Measurements from ENCODE around the gene VPS11. TPM values are rescaled to one million over a fixed set of nuclear protein-coding genes. Genes with fewer than 3 reads are reported as not detected.
A peak's percentile ranks its signal among the peaks of the same experiment; 100 is the strongest.

The VPS11 gene
- total RNA-seq, 2 experiments from 2014 or later, result 39.7 to 40.0 TPM

GRCh38 chr11:119087747-119088241 lies 20.2 kb downstream of the VPS11 start:
- H3K4me1 Mint-ChIP-seq, result peaks cover 68% of the 10 kb centered on the region
- H3K9me3 Mint-ChIP-seq, result no peaks in the 10 kb centered on the region
- peak overlapping the region; percentile 71 for H3K27ac Mint-ChIP-seq
- CTCF ChIA-PET, result interaction anchor here (1.1 kb wide), 1 partner anchor 9 kb away, joined by 3 read pairs; no protein-coding TSS in a partner anchor
- POLR2A ChIA-PET, result no interaction called here
- H3K36me3 Mint-ChIP-seq (ENCODE audit: low read depth), result peaks cover 20% of the 10 kb centered on the region
- no peak for DNase-seq
- no peaks in the 10 kb centered on the region for H3K27me3 Mint-ChIP-seq
- no peak overlapping the region for H3K4me3 Mint-ChIP-seq

- DNase-seq, result no peak
- POLR2A ChIA-PET, result no interaction called here
- H3K4me1 Mint-ChIP-seq, result peaks cover 74% of the 10 kb centered on the region
- no peaks in the 10 kb centered on the region for H3K27me3 Mint-ChIP-seq
- H3K36me3 Mint-ChIP-seq (ENCODE audit: low read depth), result peaks cover 26% of the 10 kb centered on the region
- H3K27ac Mint-ChIP-seq, result no peak overlapping the region
- H3K9me3 Mint-ChIP-seq, result no peaks in the 10 kb centered on the region
- no peak overlapping the region for H3K4me3 Mint-ChIP-seq
- CTCF ChIA-PET, result interaction anchor here (1.1 to 1.9 kb wide), 3 partner anchors 10 to 41 kb away, joined by 3 to 6 read pairs (median 4); partner anchors contain the start of gene VPS11
Measured at GRCh38 chr11:119088406-119088805, 20.8 kb downstream of the VPS11 start.

DNA sequence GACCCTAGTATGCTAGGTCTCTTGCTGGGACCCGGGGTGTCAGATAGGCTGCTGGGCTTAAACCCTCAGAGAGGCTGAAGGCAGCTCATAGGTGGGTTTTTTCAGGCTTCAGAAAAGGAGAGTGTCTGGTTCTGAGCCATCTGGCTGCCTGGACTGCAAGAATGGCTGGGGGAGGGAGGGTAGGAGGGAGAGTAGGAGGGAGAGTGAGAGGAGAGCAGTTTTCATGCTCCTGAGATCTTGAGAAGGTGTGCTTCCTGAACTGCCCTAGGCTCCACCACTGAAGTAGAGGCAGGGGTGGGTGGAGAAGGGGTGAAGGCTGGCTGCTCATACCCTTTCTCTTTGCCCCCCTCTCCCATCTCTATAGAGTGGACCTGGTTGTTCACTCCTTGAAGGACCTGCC lies 21.7 kb downstream of the VPS11 start:
- H3K27ac Mint-ChIP-seq, result no peak overlapping the region
- POLR2A ChIA-PET, result no interaction called here
- DNase-seq, result no peak
- peaks cover 35% of the 10 kb centered on the region for H3K36me3 Mint-ChIP-seq (ENCODE audit: low read depth)
- H3K4me3 Mint-ChIP-seq, result no peak overlapping the region
- CTCF ChIA-PET, result interaction anchor here (1.1 to 1.9 kb wide), 3 partner anchors 10 to 42 kb away, joined by 3 to 6 read pairs (median 4); partner anchors contain the start of gene VPS11
- H3K27me3 Mint-ChIP-seq, result no peaks in the 10 kb centered on the region
- peaks cover 75% of the 10 kb centered on the region for H3K4me1 Mint-ChIP-seq
- no peaks in the 10 kb centered on the region for H3K9me3 Mint-ChIP-seq

DNA sequence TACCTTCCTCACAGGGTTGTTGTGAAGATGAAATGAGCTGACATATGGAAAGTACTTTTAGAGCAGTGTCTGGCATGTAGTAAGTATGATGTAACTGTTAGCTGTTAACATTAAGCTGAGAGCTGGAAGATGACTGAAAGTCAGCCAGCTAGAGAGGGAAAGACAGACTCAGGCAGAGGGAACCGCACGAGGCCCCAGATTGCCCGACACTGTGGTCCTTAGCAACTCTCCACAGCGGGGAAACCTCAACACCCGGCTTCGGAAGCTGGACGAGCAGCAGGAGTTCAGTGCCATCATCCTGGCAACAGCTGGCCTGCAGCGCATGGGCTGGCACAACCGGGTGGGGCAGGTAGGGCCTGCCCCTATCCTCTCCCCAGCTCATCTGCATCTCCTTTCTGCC lies 23.6 kb downstream of the VPS11 start:
- H3K36me3 Mint-ChIP-seq (ENCODE audit: low read depth), result peaks cover 45% of the 10 kb centered on the region
- H3K27ac Mint-ChIP-seq, result peak overlapping the region; percentile 57
- no peaks in the 10 kb centered on the region for H3K9me3 Mint-ChIP-seq
- DNase-seq, result no peak
- ChIA-PET CTCF (interaction anchor here (0.8 to 2.1 kb wide), 3 partner anchors 8 to 61 kb away, joined by 3 to 4 read pairs (median 3); partner anchors contain the start of gene SLC37A4), POLR2A (interaction anchor here (0.6 kb wide), 1 partner anchor 9 kb away, joined by 5 read pairs; no protein-coding TSS in a partner anchor)
- H3K4me1 Mint-ChIP-seq, result peaks cover 67% of the 10 kb centered on the region
- no peak overlapping the region for H3K4me3 Mint-ChIP-seq
- H3K27me3 Mint-ChIP-seq, result no peaks in the 10 kb centered on the region

GRCh38 chr11:119091966-119092879 lies 24.6 kb downstream of the VPS11 start:
- peaks cover 53% of the 10 kb centered on the region for H3K36me3 Mint-ChIP-seq (ENCODE audit: low read depth)
- no peak for DNase-seq

DNA sequence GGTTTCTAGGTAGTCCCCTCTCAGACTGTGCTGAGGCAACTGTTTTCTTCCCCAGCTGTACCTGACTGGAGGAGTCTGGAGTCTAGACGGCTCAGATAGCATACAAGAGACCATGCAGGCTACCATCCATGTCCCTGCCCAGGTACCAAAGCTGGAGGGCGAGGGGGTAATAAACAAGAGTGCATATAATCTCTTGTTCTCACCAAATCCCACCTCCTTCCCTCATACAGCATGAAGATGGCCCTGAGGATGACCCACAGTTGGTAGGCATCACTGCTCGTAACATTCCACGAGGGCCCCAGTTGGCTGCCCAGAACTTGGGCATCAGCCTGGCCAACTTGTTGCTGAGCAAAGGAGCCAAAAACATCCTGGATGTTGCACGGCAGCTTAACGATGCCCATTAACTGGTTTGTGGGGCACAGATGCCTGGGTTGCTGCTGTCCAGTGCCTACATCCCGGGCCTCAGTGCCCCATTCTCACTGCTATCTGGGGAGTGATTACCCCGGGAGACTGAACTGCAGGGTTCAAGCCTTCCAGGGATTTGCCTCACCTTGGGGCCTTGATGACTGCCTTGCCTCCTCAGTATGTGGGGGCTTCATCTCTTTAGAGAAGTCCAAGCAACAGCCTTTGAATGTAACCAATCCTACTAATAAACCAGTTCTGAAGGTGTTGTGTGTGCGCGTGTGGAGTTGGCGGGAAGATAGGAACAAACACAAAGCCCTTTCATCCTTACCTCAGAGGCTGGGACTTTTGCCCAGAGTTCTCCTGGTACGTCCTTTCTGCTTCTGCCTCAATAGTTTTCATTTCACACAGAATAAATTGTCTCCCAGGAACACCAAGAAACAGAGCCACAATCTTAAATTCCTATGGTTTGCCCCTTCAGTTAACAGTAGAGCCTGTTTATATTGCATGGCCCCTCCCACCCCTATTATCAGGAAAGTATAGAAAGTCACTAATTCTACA lies 25.5 kb downstream of the VPS11 start:
- Mint-ChIP-seq H3K27me3 (no peaks in the 10 kb centered on the region), H3K4me3 (peak overlapping the region; percentile 94), H3K36me3 (ENCODE audit: low read depth) (peaks cover 62% of the 10 kb centered on the region), H3K4me1 (peaks cover 65% of the 10 kb centered on the region), H3K27ac (peak overlapping the region; percentile 87), H3K9me3 (no peaks in the 10 kb centered on the region)
- no peak for DNase-seq
- POLR2A ChIA-PET, result interaction anchor here (2.2 kb wide), 1 partner anchor 26 kb away, joined by 6 read pairs; the partner anchor contains the start of gene VPS11
- CTCF ChIA-PET, result interaction anchor here (2.1 to 2.3 kb wide), 2 partner anchors 8 to 10 kb away, joined by 4 to 13 read pairs; partner anchors contain the start of gene HMBS

More at GRCh38 chr11:119091966-119092879, 24.6 kb downstream of the VPS11 start:
- Mint-ChIP-seq H3K4me1 (peaks cover 70% of the 10 kb centered on the region), H3K27me3 (no peaks in the 10 kb centered on the region), H3K4me3 (peak overlapping the region; percentile 94), H3K27ac (peak overlapping the region; percentile 78), H3K9me3 (no peaks in the 10 kb centered on the region)
- ChIA-PET POLR2A (interaction anchor here (0.6 kb wide), 1 partner anchor 10 kb away, joined by 5 read pairs; no protein-coding TSS in a partner anchor), CTCF (interaction anchor here (0.9 to 2.1 kb wide), 3 partner anchors 9 to 62 kb away, joined by 3 to 4 read pairs (median 4); partner anchors contain the start of gene SLC37A4)

GRCh38 chr11:119093942-119094815 lies 26.6 kb downstream of the VPS11 start:
- Mint-ChIP-seq H3K27ac (peak overlapping the region; percentile 95), H3K27me3 (no peaks in the 10 kb centered on the region), H3K36me3 (ENCODE audit: low read depth) (peaks cover 72% of the 10 kb centered on the region), H3K9me3 (no peaks in the 10 kb centered on the region), H3K4me3 (peak overlapping the region; percentile 94), H3K4me1 (peaks cover 66% of the 10 kb centered on the region)
- CTCF ChIA-PET, result interaction anchor here (0.6 to 2.3 kb wide), 4 partner anchors 9 to 168 kb away, joined by 3 to 13 read pairs (median 4); partner anchors contain the start of genes HMBS and VPS11
- peak; percentile 29 for DNase-seq
- POLR2A ChIA-PET, result interaction anchor here (0.6 to 2.2 kb wide), 6 partner anchors 10 to 75 kb away, joined by 3 to 7 read pairs (median 4); partner anchors contain the start of genes C2CD2L, HMBS, TRAPPC4 and VPS11

DNA sequence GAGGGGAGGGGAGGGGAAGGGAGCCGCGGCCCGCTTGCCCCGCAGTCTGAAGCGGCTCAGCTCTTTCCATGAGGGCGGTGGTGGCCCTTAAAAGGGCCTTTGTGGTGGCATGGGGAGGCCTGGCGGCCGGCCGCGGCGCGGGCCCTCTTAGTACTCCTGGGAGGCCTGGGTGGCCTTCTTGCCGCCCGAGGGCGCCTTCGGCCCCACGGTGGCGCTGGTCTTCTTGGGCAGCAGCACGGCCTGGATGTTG lies 27.1 kb downstream of the VPS11 start:
- Mint-ChIP-seq H3K36me3 (ENCODE audit: low read depth) (peaks cover 72% of the 10 kb centered on the region), H3K4me3 (peak overlapping the region; percentile 94), H3K9me3 (no peaks in the 10 kb centered on the region), H3K27ac (peak overlapping the region; percentile 95), H3K27me3 (no peaks in the 10 kb centered on the region), H3K4me1 (peaks cover 64% of the 10 kb centered on the region)
- POLR2A ChIA-PET, result interaction anchor here (0.6 to 2.2 kb wide), 6 partner anchors 10 to 76 kb away, joined by 3 to 7 read pairs (median 4); partner anchors contain the start of genes C2CD2L, HMBS, TRAPPC4 and VPS11
- CTCF ChIA-PET, result interaction anchor here (0.6 to 2.3 kb wide), 6 partner anchors 9 to 167 kb away, joined by 3 to 13 read pairs (median 4); partner anchors contain the start of genes HMBS and VPS11
- peak; percentile 56 for DNase-seq

GRCh38 chr11:119095066-119095880 lies 27.7 kb downstream of the VPS11 start:
- ChIA-PET POLR2A (interaction anchor here (0.6 to 2.2 kb wide), 10 partner anchors 10 to 76 kb away, joined by 3 to 7 read pairs (median 4); partner anchors contain the start of genes C2CD2L, HMBS, TRAPPC4 and VPS11), CTCF (interaction anchor here (0.9 to 2.3 kb wide), 5 partner anchors 9 to 167 kb away, joined by 3 to 13 read pairs (median 4); partner anchors contain the start of genes HMBS and VPS11)
- Mint-ChIP-seq H3K27ac (peak overlapping the region; percentile 95), H3K36me3 (ENCODE audit: low read depth) (peaks cover 71% of the 10 kb centered on the region), H3K27me3 (no peaks in the 10 kb centered on the region), H3K4me1 (peaks cover 64% of the 10 kb centered on the region), H3K4me3 (peak overlapping the region; percentile 94), H3K9me3 (no peaks in the 10 kb centered on the region)
- peak; percentile 100 for DNase-seq

GRCh38 chr11:119099711-119100110 lies 32.1 kb downstream of the VPS11 start:
- peaks cover 40% of the 10 kb centered on the region for H3K36me3 Mint-ChIP-seq (ENCODE audit: low read depth)
- H3K27me3 Mint-ChIP-seq, result no peaks in the 10 kb centered on the region
- peak overlapping the region; percentile 4 for H3K27ac Mint-ChIP-seq
- CTCF ChIA-PET, result interaction anchor here (0.8 to 1.6 kb wide), 3 partner anchors 11 to 81 kb away, joined by 3 to 6 read pairs (median 4); partner anchors contain the start of gene TRAPPC4
- peaks cover 56% of the 10 kb centered on the region for H3K4me1 Mint-ChIP-seq
- POLR2A ChIA-PET, result no interaction called here
- H3K4me3 Mint-ChIP-seq, result peak overlapping the region; percentile 90
- no peaks in the 10 kb centered on the region for H3K9me3 Mint-ChIP-seq
- DNase-seq, result no peak

Measured in activated CD4-positive, alpha-beta T cell treated with anti-CD3 and anti-CD28 coated beads, Interleukin-2, amount 10 ng/mL, durations not matched to agents 7 days and 5 days (primary cell).